ENCODE measurements around the gene AP1G2.

DNA sequence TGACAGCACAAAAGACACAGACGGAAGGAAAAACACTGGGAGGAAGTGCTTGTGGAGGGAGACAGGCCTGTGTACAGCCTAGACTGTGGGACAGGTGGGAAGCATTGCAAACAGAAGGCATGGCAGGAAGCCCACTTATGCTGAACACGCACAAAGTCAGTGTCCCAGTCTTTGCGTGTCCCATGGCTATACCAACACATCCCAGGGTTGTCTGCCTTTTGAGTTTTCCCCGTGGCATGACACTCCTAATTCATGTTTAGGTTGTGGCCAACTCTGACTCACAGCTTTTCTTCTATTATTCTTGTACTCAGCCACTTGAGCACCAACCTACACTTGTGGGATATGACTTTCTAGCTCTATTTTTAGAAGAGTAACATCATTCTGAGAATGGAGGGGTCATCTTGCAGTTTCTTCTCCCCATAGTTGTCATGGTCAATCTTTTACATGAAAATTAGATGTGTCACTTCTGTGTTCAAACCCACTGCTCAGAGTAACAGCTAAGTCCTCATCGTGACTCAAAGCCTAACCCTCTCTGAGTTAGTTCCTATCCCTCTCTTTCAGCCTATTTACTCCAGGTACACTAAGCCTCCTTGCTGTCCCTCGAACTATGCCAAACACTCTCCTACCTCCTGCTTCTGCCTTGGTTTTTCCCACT is 38.5 kb upstream of the AP1G2 start:
- TF ChIP-seq STAT5B (CRISPR knock-in tag; IDR thresholded peaks at IDR 0.05) (no peak), RAD21 (CRISPR knock-in tag; IDR thresholded peaks at IDR 0.05) (no peak), EP300 (IDR thresholded peaks at IDR 0.05; ENCODE audit: low read depth in 2 of 2, low read length in 2 of 2) (no peak), EP300 (CRISPR knock-in tag; IDR thresholded peaks at IDR 0.05; ENCODE audit: borderline replicate concordance) (no peak), ZNF292 (CRISPR knock-in tag; IDR thresholded peaks at IDR 0.05; ENCODE audit: borderline replicate concordance, low read depth) (no peak)
- TF ChIP-seq, protein P1, sequence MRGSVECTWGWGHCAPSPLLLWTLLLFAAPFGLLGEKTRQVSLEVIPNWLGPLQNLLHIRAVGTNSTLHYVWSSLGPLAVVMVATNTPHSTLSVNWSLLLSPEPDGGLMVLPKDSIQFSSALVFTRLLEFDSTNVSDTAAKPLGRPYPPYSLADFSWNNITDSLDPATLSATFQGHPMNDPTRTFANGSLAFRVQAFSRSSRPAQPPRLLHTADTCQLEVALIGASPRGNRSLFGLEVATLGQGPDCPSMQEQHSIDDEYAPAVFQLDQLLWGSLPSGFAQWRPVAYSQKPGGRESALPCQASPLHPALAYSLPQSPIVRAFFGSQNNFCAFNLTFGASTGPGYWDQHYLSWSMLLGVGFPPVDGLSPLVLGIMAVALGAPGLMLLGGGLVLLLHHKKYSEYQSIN (CRISPR knock-in tag; IDR thresholded peaks at IDR 0.05; ENCODE audit: borderline replicate concordance) = 0 out of 2 replicates have a peak, but pooled peaks have one; percentile 52
- TF ChIP-seq, protein P2, sequence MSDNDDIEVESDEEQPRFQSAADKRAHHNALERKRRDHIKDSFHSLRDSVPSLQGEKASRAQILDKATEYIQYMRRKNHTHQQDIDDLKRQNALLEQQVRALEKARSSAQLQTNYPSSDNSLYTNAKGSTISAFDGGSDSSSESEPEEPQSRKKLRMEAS (IDR thresholded peaks at IDR 0.05) = no peak
